Panc1 (cell line): ENCODE data around the gene B3GNT4. TPM values are rescaled to one million over a fixed set of nuclear protein-coding genes. Genes with fewer than 3 reads are reported as not detected.

ENCODE experiments used
- ATAC-seq: fragments of 200-7000 bp; cut with Tn5 transposase; 2 replicates; pipeline ENCODE4 v1.9.1; 2020; ENCODE audit warnings: mild to moderate bottlenecking, moderate library complexity
- BruUV-seq: library from RNA; stranded (reverse); fragments of 400-500 nt; replicated peaks from 2 replicates; lab custom pipeline; 2021; lab: Mats Ljungman, UMichigan
- CTCF ChIA-PET: fragments of 300-600 bp; sonication (Branson Sonifier 250); formaldehyde crosslinking; loops from one replicate; lab custom pipeline; 2022; ENCODE audit warnings: antibody characterized with exemption; lab: Charles Lee
- POLR2A ChIA-PET: fragments of 300-600 bp; sonication (Branson Sonifier 250); formaldehyde crosslinking; loops from one replicate; lab custom pipeline; 2022; ENCODE audit warnings: antibody characterized with exemption; lab: Charles Lee
- DNase-seq: peaks from one replicate; pipeline ENCODE4 v3.0.0-alpha.2; 2010; ENCODE audit warnings: low read depth, low spot score
- H3K27ac ChIP-seq: 2 replicates; pipeline ENCODE4 v1.5.1; 2011; ENCODE audit warnings: mild to moderate bottlenecking, low read length, inconsistent platforms
- H3K27me3 ChIP-seq: fragments of 200-500 bp; sonication (Bioruptor generic); 2 replicates; pipeline ENCODE4 v1.6.0; 2014; ENCODE audit warnings: low read length, inconsistent platforms; ENCODE audit not compliant: control insufficient read depth, insufficient read depth
- H3K36me3 ChIP-seq: fragments of 200-500 bp; sonication (Bioruptor generic); 2 replicates; pipeline ENCODE4 v1.5.1; 2014; ENCODE audit warnings: inconsistent platforms, mild to moderate bottlenecking, low read length, moderate library complexity; ENCODE audit not compliant: control insufficient read depth, insufficient read depth
- H3K4me1 ChIP-seq: 2 replicates; pipeline ENCODE4 v1.5.1; 2011; ENCODE audit warnings: inconsistent platforms, mild to moderate bottlenecking, low read length, moderate library complexity; ENCODE audit not compliant: control insufficient read depth, insufficient read depth
- H3K4me3 ChIP-seq, 2 experiments: 2 replicates each; pipeline ENCODE4 v1.5.1; 2011 to 2012; ENCODE audit warnings: low read depth in 2 of 2, low read length in 2 of 2, mild to moderate bottlenecking in 2 of 2, inconsistent platforms in 1 of 2, moderate library complexity in 1 of 2
- H3K9me3 ChIP-seq: fragments of 200-500 bp; sonication (Bioruptor generic); 2 replicates; pipeline ENCODE4 v1.5.1; 2014; ENCODE audit warnings: low read depth, mild to moderate bottlenecking, inconsistent platforms, low read length, moderate library complexity; ENCODE audit not compliant: control insufficient read depth, insufficient read depth
- SIN3A ChIP-seq: IDR thresholded peaks from 2 replicates; pipeline ENCODE4 v1.6.1; 2012; ENCODE audit warnings: low read depth, mild to moderate bottlenecking, low read length, moderate library complexity, borderline replicate concordance; ENCODE audit not compliant: insufficient read depth
- TCF7L2 ChIP-seq: IDR thresholded peaks from 2 replicates; pipeline ENCODE4 v1.6.1; 2011; ENCODE audit warnings: mild to moderate bottlenecking, low read depth, low read length, inconsistent platforms
- in situ Hi-C: cut with HindIII; loops from 2 replicates; pipeline ENCODE4 v1.10.0; 2016; ENCODE audit warnings: low sequenced_read_pairs, low pct_unique_long_range_greater_than_20kb
- intact Hi-C: fragments of 100-400 bp; cut with micrococcal nuclease; formaldehyde crosslinking; loops from one replicate; pipeline ENCODE4 v1.10.0; 2022; ENCODE audit not compliant: unreplicated experiment
- total RNA-seq: library from RNA; stranded (reverse); gene quantifications from one replicate; pipeline ENCODE4 v1.2.1, GENCODE V29; 2021; ENCODE audit not compliant: unreplicated experiment
- TF ChIP-seq, protein P1 (sequence below): fragments of 450-650 bp; IDR thresholded peaks from 2 replicates; pipeline ENCODE4 v1.5.1; 2017; ENCODE audit warnings: mild to moderate bottlenecking

B3GNT4 gene
- total RNA-seq, 1 experiment from 2014 or later: 1.8 TPM

DNA sequence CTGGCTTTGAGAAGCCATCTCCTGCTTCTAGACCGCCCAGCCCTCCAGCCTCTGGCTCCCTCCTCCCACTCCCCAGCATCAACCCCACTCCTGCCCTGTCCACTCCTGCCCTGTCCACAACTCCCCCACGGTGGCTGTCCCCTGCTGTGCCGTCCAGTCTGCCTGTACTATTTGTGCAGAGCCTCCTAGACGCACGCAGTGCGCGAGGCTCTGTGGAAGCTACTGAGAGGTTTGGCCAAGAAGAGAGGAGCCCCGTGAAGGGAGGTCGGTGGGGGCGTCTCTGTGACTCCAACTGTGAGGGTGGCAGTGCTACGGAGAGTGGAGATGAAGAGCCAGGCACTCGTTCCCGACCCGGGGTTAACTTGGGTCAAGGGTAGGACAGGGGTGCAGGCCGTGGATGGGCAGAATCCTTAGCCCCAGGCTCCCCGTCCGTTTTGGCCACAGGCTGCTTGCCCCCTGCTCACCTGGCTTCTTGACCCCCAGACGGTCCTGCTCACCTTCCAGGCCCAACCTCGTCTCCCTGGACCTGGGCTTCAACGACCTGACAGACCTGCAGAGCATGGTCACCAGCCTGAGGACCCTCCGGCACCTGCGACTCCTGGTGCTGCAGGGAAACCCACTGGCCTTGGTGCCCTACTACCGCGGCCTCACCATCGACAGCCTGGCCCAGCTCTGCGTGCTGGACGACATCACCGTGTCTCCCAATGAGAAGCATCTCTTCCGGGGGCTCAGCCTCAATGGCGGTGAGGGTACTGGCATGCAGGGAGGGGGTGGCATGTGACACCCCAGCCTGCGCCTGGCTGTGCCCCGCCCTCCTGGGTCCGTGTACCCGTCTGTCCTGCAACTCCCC is 13.7 kb upstream of the B3GNT4 start:
- no TSS peak for BruUV-seq
- CTCF ChIA-PET: interaction anchor here (0.6 kb wide), 1 partner anchor 37 kb away, joined by 3 read pairs; no protein-coding TSS in a partner anchor
- in situ Hi-C loops: no loop called here

DNA sequence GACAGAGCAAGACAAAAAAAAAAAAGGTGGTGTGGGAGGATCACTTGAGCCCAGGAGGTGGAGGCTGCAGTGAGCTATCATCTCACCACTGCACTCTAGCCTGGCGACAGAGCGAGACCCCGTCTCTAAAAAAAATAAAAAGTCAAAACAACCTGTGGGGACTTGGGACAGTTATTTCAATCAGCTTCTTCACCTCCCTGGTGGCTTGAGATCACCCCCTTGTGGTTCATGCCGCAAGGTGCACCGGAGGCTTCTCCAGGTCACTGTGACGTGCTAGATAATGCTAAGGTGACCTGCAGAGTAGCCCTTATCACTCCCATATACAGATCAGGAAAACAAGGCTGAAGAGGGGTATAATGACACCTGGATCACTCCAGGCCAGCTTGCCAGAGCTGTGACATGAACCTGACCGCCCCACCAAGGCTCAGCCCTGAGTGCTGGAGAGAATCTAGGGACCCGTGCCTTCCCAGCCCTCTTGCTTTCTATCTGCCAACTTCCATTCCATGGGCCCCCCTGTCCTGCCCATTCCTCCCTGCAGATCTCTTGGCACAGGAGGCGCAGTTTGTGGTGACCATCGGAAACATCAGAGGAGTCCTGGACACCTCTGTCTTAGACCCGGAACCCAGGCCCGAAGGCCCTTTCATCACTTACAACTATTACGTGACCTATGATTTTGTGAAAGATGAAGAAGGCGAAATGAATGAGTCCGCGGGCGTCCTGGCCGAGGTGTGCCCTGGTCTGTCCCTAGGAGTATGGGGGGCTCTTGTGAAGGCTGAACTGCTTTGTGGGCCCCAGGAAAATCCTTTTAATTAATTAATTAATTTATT is 12.5 kb upstream of the B3GNT4 start:
- DNase-seq: peak; percentile 57

More for the DNA sequence above, 13.7 kb upstream of the B3GNT4 start:
- ATAC-seq (no peak), DNase-seq (no peak)
- Histone ChIP-seq H3K36me3 (no peaks in the 10 kb centered on the region), H3K27me3 (no peaks in the 10 kb centered on the region), H3K9me3 (no peaks in the 10 kb centered on the region), H3K4me3 (no peak overlapping the region), H3K4me1 (no peaks in the 10 kb centered on the region), H3K27ac (no peak overlapping the region)
- intact Hi-C loops: loop anchor here (2.0 to 10.0 kb wide), 2 partner anchors 59 to 135 kb away; no protein-coding TSS in a partner anchor
- POLR2A ChIA-PET: interaction anchor here (0.5 kb wide), 1 partner anchor 101 kb away, joined by 8 read pairs; no protein-coding TSS in a partner anchor
- TF ChIP-seq SIN3A (no peak), TCF7L2 (no peak)
- TF ChIP-seq, protein P1, sequence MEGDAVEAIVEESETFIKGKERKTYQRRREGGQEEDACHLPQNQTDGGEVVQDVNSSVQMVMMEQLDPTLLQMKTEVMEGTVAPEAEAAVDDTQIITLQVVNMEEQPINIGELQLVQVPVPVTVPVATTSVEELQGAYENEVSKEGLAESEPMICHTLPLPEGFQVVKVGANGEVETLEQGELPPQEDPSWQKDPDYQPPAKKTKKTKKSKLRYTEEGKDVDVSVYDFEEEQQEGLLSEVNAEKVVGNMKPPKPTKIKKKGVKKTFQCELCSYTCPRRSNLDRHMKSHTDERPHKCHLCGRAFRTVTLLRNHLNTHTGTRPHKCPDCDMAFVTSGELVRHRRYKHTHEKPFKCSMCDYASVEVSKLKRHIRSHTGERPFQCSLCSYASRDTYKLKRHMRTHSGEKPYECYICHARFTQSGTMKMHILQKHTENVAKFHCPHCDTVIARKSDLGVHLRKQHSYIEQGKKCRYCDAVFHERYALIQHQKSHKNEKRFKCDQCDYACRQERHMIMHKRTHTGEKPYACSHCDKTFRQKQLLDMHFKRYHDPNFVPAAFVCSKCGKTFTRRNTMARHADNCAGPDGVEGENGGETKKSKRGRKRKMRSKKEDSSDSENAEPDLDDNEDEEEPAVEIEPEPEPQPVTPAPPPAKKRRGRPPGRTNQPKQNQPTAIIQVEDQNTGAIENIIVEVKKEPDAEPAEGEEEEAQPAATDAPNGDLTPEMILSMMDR: no peak

More for the DNA sequence above, 12.5 kb upstream of the B3GNT4 start:
- H3K36me3 ChIP-seq: no peaks in the 10 kb centered on the region
- BruUV-seq: no TSS peak
- peak; percentile 92 for ATAC-seq
- in situ Hi-C loops: no loop called here
- TF ChIP-seq TCF7L2: no peak
- TF ChIP-seq, protein P1: peak; percentile 95
- no peak overlapping the region for H3K27ac ChIP-seq
- ChIA-PET POLR2A (no interaction called here), CTCF (interaction anchor here (0.6 to 1.0 kb wide), 4 partner anchors 38 to 248 kb away, joined by 3 to 5 read pairs (median 3); no protein-coding TSS in a partner anchor)
- no peaks in the 10 kb centered on the region for H3K9me3 ChIP-seq
- H3K27me3 ChIP-seq: no peaks in the 10 kb centered on the region
- intact Hi-C loops: loop anchor here (2.0 kb wide), 1 partner anchor 60 kb away; no protein-coding TSS in a partner anchor
- H3K4me3 ChIP-seq: no peak overlapping the region
- no peaks in the 10 kb centered on the region for H3K4me1 ChIP-seq
